Neural cell (in vitro differentiated cells): Measurements from ENCODE around the gene BMP8B.

Experiments
- EZH2 ChIP-seq: fragments of 200-600, 300-800 bp; shearing (Covaris generic), sonication (generic); IDR thresholded peaks from 2 replicates; pipeline ENCODE4 v1.6.1; 2014; ENCODE audit warnings: antibody characterized with exemption, low read length, borderline replicate concordance, mild to moderate bottlenecking; ENCODE audit not compliant: insufficient read depth, poor library complexity, severe bottlenecking
- RAD21 ChIP-seq: fragments of 450-650 bp; conservative IDR thresholded peaks from 2 replicates; pipeline ENCODE4 v1.6.1; 2014; ENCODE audit warnings: antibody characterized with exemption, mild to moderate bottlenecking, moderate library complexity
- TAF1 ChIP-seq: IDR thresholded peaks from 2 replicates; pipeline ENCODE4 v1.6.1; 2012; ENCODE audit warnings: low read depth

DNA sequence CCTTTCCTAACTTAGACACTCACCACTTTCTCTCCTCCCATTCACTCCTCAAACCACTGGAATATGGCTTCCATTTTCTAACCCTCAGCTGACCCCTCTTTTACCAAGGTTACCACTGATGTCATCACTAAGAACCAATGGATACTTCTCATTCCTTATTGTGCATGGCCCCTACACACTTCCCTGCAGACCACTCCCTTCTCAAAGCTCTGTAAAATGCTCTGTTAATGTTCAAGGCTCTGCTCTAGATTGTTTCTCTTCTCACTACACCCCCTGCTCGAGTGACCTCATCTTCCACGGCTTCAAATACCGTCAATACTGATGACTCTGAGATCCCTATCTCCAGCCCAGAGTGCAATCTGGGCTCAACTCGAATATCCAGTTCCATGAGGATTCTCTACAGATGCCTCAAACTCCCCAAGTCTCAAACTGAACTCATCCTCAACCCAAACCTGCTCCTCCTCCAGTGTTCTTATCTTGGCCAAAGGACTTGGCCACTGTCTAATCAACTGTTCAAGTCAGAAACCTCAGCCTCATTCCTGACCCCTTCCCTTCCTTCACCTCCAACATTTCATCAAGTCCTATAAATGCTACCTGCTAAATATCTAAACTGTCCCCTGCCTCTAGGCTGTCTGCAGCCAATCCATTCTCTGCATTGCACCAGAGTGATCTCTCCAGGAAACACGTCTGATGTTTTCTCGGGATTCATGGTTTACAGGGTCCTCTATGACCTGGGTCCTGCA is 41.3 kb upstream of the BMP8B start:
- TF ChIP-seq TAF1 (no peak), EZH2 (no peak), RAD21 (no peak)
